CD4-positive, alpha-beta memory T cell (primary cell): ENCODE data around the gene RAPGEF4. TPM values are rescaled to one million over a fixed set of nuclear protein-coding genes. Genes with fewer than 3 reads are reported as not detected.

Experiments
- CTCF ChIA-PET: fragments of 350-600 bp; sonication (Branson Sonifier 250); formaldehyde crosslinking; loops from one replicate; lab custom pipeline; 2021; ENCODE audit warnings: inconsistent platforms; ENCODE audit not compliant: partially characterized antibody; lab: Charles Lee
- POLR2A ChIA-PET: fragments of 350-600 bp; sonication (Branson Sonifier 250); formaldehyde crosslinking; loops from one replicate; lab custom pipeline; 2021; ENCODE audit not compliant: partially characterized antibody; lab: Charles Lee
- DNase-seq, 5 donors: peaks; one replicate each; pipeline versions ENCODE4 v3.0.0 to v3.0.0-alpha.2; 2020 to 2022; ENCODE audit warnings: mixed read lengths in 1 of 5
- H3K27ac ChIP-seq: one replicate; pipeline ENCODE4 v1.7.0; 2013; ENCODE audit warnings: low read depth, low read length
- H3K27me3 ChIP-seq: 2 replicates; pipeline ENCODE4 v1.7.0; 2013; ENCODE audit warnings: mild to moderate bottlenecking, low read length, moderate library complexity; ENCODE audit not compliant: insufficient read depth
- H3K36me3 ChIP-seq: 2 replicates; pipeline ENCODE4 v1.7.0; 2013; ENCODE audit warnings: mild to moderate bottlenecking, low read length, moderate library complexity; ENCODE audit not compliant: insufficient read depth
- H3K4me1 ChIP-seq: 2 replicates; pipeline ENCODE4 v1.7.0; 2013; ENCODE audit warnings: mild to moderate bottlenecking, low read length, moderate library complexity; ENCODE audit not compliant: insufficient read depth
- H3K4me3 ChIP-seq, 2 donors: one replicate each; pipeline ENCODE4 v1.7.0; 2013; ENCODE audit warnings: low read length in 2 of 2, mild to moderate bottlenecking in 1 of 2
- H3K9me3 ChIP-seq, 2 donors: one replicate each; pipeline ENCODE4 v1.7.0; 2013; ENCODE audit warnings: low read length in 2 of 2, control low read depth in 1 of 2; ENCODE audit not compliant: control insufficient read depth in 1 of 2
- H3K27ac Mint-ChIP-seq, 7 donors: one replicate each; pipeline ENCODE4 v1.8.0; 2020 to 2021; ENCODE audit warnings: mixed read lengths in 7 of 7, mild to moderate bottlenecking in 6 of 7, inconsistent platforms in 3 of 7, moderate library complexity in 3 of 7
- H3K27me3 Mint-ChIP-seq, 2 donors: one replicate each; pipeline ENCODE4 v1.8.0; 2020 to 2021; ENCODE audit warnings: mixed read lengths in 2 of 2
- H3K36me3 Mint-ChIP-seq, 2 donors: one replicate each; pipeline ENCODE4 v1.8.0; 2020 to 2021; ENCODE audit warnings: mixed read lengths in 2 of 2, inconsistent platforms in 1 of 2, mild to moderate bottlenecking in 1 of 2
- H3K4me1 Mint-ChIP-seq, 4 donors: one replicate each; pipeline ENCODE4 v1.8.0; 2020 to 2021; ENCODE audit warnings: mixed read lengths in 4 of 4, mild to moderate bottlenecking in 1 of 4
- H3K4me3 Mint-ChIP-seq, 8 donors: one replicate each; pipeline ENCODE4 v1.8.0; 2020 to 2021; ENCODE audit warnings: mixed read lengths in 8 of 8, mild to moderate bottlenecking in 7 of 8, moderate library complexity in 6 of 8, inconsistent platforms in 3 of 8
- H3K9me3 Mint-ChIP-seq, 8 donors: one replicate each; pipeline ENCODE4 v1.8.0; 2020 to 2021; ENCODE audit warnings: mixed read lengths in 8 of 8, mild to moderate bottlenecking in 5 of 8, inconsistent platforms in 3 of 8, moderate library complexity in 1 of 8
- intact Hi-C: fragments of 100-400 bp; cut with micrococcal nuclease; formaldehyde crosslinking; loops from one replicate; pipeline ENCODE4 v1.15.1; 2023
- polyA plus RNA-seq, 2 donors: library from polyadenylated mRNA; unstranded; fragments of 300-500 nt; fragmentation: Illumina TruSeq; gene quantifications; one replicate each; pipeline ENCODE4 v1.2.3, GENCODE V29; 2021
- total RNA-seq, 2 experiments: library from RNA; stranded (reverse); gene quantifications; one replicate each; pipeline ENCODE4 v1.2.3, GENCODE V29; 2021

The RAPGEF4 gene
- total and polyA plus RNA-seq, 4 experiments from 2014 or later = not detected

DNA sequence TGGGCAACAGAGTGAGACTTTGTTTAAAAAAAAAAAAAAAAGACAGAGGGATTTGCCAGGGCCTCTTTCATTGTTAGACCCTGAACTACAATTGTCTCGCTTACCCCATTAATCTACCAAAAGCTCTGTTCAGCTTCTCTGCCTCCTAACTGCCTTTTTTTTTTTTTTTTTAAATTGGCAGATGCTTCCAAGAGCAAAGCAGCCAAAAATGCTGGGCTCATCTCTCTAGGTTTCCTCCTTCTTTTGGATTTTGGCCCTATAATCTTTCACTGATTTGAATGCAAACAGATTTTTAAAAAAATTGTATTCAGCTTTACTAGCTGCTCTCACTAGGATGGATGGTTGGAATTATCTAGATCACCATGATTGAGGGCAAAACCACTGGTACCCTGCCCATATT is 33.2 kb upstream of the RAPGEF4 start:
- POLR2A ChIA-PET = no interaction called here
- H3K4me1 Mint-ChIP-seq = no peaks in the 10 kb centered on the region
- no peaks in the 10 kb centered on the region for H3K27me3 ChIP-seq

DNA sequence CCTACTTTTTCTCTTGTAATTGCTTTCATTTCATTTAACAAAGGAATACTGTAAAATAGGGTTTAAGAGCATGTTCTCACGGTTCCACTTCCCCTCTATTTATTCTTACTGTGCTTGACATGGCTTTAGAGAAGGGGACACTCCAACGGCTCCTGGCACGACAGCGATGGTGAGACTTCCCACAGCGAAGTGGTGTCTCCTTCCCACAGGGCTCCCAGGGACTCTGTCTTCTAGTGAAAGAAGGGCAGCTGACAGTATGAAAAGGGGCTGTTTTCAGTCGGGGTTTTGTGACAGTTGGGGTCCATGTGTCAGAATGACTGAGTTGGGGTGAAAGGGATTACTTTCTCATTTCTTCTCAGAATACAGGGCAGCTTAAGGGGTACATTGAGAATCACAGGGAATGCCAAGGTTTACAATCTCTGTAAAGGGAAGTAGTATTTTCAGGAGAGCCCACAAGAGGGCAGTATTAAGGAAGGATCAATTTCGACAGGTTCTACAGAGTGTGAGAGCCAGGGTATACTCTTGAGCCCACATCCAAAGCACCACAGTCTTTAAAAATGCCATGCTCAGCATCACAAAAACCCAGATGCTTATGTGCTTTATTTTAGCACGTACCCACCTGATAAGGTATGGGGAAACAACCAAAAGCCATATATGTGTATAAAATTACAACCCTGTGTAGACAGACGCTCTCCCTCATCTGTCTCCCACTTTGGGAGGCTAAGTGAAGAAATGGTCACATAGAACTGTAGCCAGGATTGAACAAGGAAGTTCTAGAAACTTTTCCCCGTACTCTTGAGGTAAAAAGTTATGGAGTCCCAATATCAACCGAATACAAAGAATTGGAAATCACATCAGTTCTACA is 31.3 kb upstream of the RAPGEF4 start:
- Histone ChIP-seq H3K9me3 (no peaks in the 10 kb centered on the region), H3K4me3 (no peak overlapping the region), H3K4me1 (no peaks in the 10 kb centered on the region), H3K36me3 (no peaks in the 10 kb centered on the region), H3K27me3 (no peaks in the 10 kb centered on the region), H3K27ac (no peak overlapping the region)
- no peaks in the 10 kb centered on the region for H3K36me3 Mint-ChIP-seq
- intact Hi-C loops = no loop called here
- ChIA-PET CTCF (no interaction called here), POLR2A (no interaction called here)
- H3K4me3 Mint-ChIP-seq = no peak overlapping the region
- peaks cover 0 to 2% (median 0%) of the 10 kb centered on the region in 8 donors for H3K9me3 Mint-ChIP-seq
- peaks cover 15 to 28% of the 10 kb centered on the region in 2 donors for H3K27me3 Mint-ChIP-seq
- no peak overlapping the region for H3K27ac Mint-ChIP-seq
- no peak for DNase-seq
- no peaks in the 10 kb centered on the region for H3K4me1 Mint-ChIP-seq

More for the DNA sequence above, 33.2 kb upstream of the RAPGEF4 start:
- no peak overlapping the region for H3K27ac ChIP-seq
- no peak overlapping the region for H3K4me3 ChIP-seq
- H3K36me3 ChIP-seq = no peaks in the 10 kb centered on the region
- H3K9me3 ChIP-seq = no peaks in the 10 kb centered on the region
- no peaks in the 10 kb centered on the region for H3K4me1 ChIP-seq
- H3K27me3 Mint-ChIP-seq = peaks cover 9 to 20% of the 10 kb centered on the region in 2 donors
- peaks cover 0 to 2% (median 0%) of the 10 kb centered on the region in 8 donors for H3K9me3 Mint-ChIP-seq
- H3K36me3 Mint-ChIP-seq = no peaks in the 10 kb centered on the region
- no peak for DNase-seq
- no peak overlapping the region for H3K27ac Mint-ChIP-seq
- H3K4me3 Mint-ChIP-seq = no peak overlapping the region
- CTCF ChIA-PET = interaction anchor here (1.9 kb wide), 1 partner anchor 16 kb away, joined by 4 read pairs; no protein-coding TSS in a partner anchor
- intact Hi-C loops = no loop called here

DNA sequence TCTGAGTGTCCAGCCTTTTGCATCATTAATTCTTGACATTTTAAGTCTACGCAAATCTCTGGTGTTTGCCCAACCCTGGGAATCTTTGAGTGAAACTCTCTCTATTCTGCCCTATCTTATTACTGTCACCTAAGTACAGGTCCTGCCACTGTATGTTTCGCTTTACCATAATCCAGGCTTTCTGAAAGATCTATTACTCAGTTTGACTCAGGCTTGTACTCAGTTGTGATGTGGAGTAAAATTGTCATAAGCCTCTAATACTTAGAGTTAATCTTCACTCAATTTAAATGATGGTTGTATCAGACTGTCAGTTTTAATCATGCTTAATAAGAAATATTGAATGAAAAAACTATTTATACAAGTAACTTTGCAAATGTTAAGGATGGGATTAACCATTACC is 30.3 kb upstream of the RAPGEF4 start:
- no peak overlapping the region for H3K27ac Mint-ChIP-seq
- Histone ChIP-seq H3K27ac (no peak overlapping the region), H3K4me1 (no peaks in the 10 kb centered on the region), H3K4me3 (no peak overlapping the region), H3K36me3 (no peaks in the 10 kb centered on the region), H3K9me3 (no peaks in the 10 kb centered on the region), H3K27me3 (no peaks in the 10 kb centered on the region)
- DNase-seq = no peak
- H3K4me1 Mint-ChIP-seq = no peaks in the 10 kb centered on the region
- intact Hi-C loops = no loop called here
- H3K9me3 Mint-ChIP-seq = peaks cover 0 to 2% (median 0%) of the 10 kb centered on the region in 8 donors
- ChIA-PET POLR2A (no interaction called here), CTCF (no interaction called here)
- H3K4me3 Mint-ChIP-seq = no peak overlapping the region
- no peaks in the 10 kb centered on the region for H3K36me3 Mint-ChIP-seq
- peaks cover 18 to 28% of the 10 kb centered on the region in 2 donors for H3K27me3 Mint-ChIP-seq

DNA sequence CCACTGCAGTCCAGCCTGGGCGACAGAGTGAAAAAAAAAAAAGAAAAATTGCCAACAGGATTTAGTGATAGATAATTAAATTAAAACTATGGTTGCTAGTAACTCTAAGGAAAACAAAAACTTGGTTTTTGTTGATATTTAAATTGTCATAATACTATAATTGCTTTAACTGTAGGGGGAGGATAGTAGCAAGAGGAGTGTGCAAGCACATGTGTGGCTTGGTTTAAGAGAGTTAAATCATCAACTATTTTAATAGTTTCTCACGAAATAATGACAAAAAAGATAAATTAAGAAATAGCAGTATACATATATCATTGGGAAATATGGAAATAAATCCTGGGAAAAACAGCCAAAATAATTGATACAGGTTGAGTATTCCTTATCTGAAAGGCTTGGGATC is 27.4 kb upstream of the RAPGEF4 start:
- POLR2A ChIA-PET = no interaction called here
- Mint-ChIP-seq H3K27me3 (peaks cover 15 to 23% of the 10 kb centered on the region in 2 donors), H3K36me3 (no peaks in the 10 kb centered on the region), H3K9me3 (no peaks in the 10 kb centered on the region), H3K27ac (no peak overlapping the region), H3K4me3 (no peak overlapping the region), H3K4me1 (no peaks in the 10 kb centered on the region)
- H3K27ac ChIP-seq = no peak overlapping the region
- no peaks in the 10 kb centered on the region for H3K4me1 ChIP-seq
- no peak overlapping the region for H3K4me3 ChIP-seq
- no peaks in the 10 kb centered on the region for H3K36me3 ChIP-seq
- no peaks in the 10 kb centered on the region for H3K27me3 ChIP-seq
- H3K9me3 ChIP-seq = no peaks in the 10 kb centered on the region
- CTCF ChIA-PET = no interaction called here
- DNase-seq = no peak
- intact Hi-C loops = no loop called here

DNA sequence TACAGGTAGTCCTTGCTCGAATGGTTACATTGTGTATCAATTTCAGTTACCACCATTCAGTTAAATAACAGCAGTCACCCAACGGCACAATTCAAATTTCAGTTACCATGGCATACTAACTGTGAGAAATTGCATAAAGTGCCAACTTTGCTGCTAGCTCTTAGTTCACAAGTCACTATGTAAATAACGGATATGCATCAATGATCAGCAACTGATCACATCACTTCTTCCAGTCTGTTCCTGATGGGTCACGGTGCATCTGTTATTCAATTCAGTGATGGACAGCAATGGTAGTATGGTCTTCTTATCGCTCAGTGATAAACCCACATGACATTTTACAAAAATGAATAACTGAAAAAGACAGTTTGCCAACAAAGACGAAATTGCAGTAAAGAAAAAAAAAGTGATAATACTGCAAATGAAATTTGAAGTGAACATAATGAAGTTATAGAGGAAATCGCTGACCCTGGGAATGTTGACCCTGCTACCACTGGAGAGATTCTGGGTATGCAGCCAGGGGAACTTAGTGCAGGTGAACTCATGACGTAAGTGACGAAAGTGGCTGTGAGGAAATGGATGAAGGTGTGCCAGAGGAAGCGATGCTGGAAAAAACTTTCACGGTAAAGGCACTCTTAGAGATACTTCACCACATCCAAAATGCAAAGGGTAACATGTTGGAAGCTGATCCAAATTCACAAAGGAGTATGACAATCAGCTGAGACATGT is 25.9 kb upstream of the RAPGEF4 start:
- Histone ChIP-seq H3K36me3 (no peaks in the 10 kb centered on the region), H3K4me3 (no peak overlapping the region), H3K27ac (no peak overlapping the region), H3K4me1 (no peaks in the 10 kb centered on the region), H3K9me3 (no peaks in the 10 kb centered on the region), H3K27me3 (no peaks in the 10 kb centered on the region)
- intact Hi-C loops = loop anchor here (1.0 to 5.0 kb wide), 6 partner anchors 117 to 1135 kb away; no protein-coding TSS in a partner anchor
- DNase-seq = no peak
- H3K4me3 Mint-ChIP-seq = no peak overlapping the region
- CTCF ChIA-PET = interaction anchor here (0.9 to 1.5 kb wide), 3 partner anchors 23 to 1136 kb away, joined by 3 to 4 read pairs (median 3); no protein-coding TSS in a partner anchor
- no peaks in the 10 kb centered on the region for H3K9me3 Mint-ChIP-seq
- peaks cover 11 to 20% of the 10 kb centered on the region in 2 donors for H3K27me3 Mint-ChIP-seq
- H3K27ac Mint-ChIP-seq = no peak overlapping the region
- POLR2A ChIA-PET = no interaction called here
- H3K4me1 Mint-ChIP-seq = no peaks in the 10 kb centered on the region
- no peaks in the 10 kb centered on the region for H3K36me3 Mint-ChIP-seq

DNA sequence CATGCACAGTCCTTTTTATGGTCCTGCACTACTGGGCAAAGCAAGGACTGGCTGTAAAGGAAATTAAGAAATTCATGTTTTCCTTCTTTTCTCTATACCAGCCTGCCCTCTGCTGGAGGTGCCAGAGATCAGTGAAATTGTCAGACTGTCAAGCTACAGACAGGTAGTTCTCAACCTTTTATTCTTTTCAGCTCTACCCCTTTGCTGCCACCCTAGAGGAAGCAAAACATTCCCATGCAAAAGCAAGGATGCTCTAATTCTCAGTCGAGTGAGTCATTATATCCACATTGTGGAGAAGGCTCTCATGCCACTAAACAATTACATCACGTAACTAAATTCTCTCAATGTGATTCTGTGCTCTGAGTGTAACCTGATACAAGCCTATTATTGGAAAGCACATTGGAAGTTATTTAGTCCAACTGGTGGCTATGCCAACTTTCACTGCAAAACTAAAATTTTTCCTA is 25.0 kb upstream of the RAPGEF4 start:
- Mint-ChIP-seq H3K9me3 (no peaks in the 10 kb centered on the region), H3K27ac (no peak overlapping the region), H3K4me3 (no peak overlapping the region), H3K27me3 (peaks cover 11 to 19% of the 10 kb centered on the region in 2 donors), H3K4me1 (no peaks in the 10 kb centered on the region), H3K36me3 (no peaks in the 10 kb centered on the region)
- DNase-seq = peak in 4 of 5 donors; percentile 11 to 31 (median 22)
- Histone ChIP-seq H3K9me3 (no peaks in the 10 kb centered on the region), H3K27me3 (no peaks in the 10 kb centered on the region), H3K4me3 (no peak overlapping the region), H3K36me3 (no peaks in the 10 kb centered on the region), H3K4me1 (no peaks in the 10 kb centered on the region), H3K27ac (no peak overlapping the region)
- ChIA-PET CTCF (interaction anchor here (0.7 to 1.5 kb wide), 6 partner anchors 23 to 1137 kb away, joined by 3 to 4 read pairs (median 3); no protein-coding TSS in a partner anchor), POLR2A (no interaction called here)
- intact Hi-C loops = loop anchor here (1.0 to 5.0 kb wide), 6 partner anchors 118 to 1136 kb away; no protein-coding TSS in a partner anchor

DNA sequence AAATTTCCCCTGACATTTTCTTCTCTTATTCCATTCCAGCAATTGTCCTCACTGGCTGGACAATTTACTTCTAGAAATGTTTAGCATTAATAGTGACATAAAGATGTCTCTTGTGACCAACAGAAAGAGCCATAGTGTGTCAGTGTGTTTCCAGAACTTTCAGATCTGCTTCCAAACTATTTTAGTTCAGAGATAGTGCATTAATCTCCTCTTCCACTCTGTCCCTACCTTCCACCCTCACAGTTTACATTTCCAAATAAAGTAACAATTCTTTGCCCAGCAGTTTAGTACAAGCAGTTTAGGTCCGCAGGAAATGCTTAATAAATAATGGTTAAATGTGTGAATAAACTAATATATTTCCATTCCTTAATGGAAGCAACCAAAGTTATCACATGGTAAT is 24.5 kb upstream of the RAPGEF4 start:
- Mint-ChIP-seq H3K27ac (no peak overlapping the region), H3K36me3 (no peaks in the 10 kb centered on the region), H3K4me1 (no peaks in the 10 kb centered on the region), H3K27me3 (peaks cover 11 to 14% of the 10 kb centered on the region in 2 donors), H3K4me3 (no peak overlapping the region), H3K9me3 (no peaks in the 10 kb centered on the region)
- POLR2A ChIA-PET = no interaction called here
- Histone ChIP-seq H3K27me3 (no peaks in the 10 kb centered on the region), H3K36me3 (no peaks in the 10 kb centered on the region), H3K27ac (no peak overlapping the region), H3K9me3 (no peaks in the 10 kb centered on the region), H3K4me1 (no peaks in the 10 kb centered on the region), H3K4me3 (no peak overlapping the region)
- intact Hi-C loops = loop anchor here (2.0 to 5.0 kb wide), 4 partner anchors 119 to 1004 kb away; no protein-coding TSS in a partner anchor
- DNase-seq = no peak
- CTCF ChIA-PET = interaction anchor here (0.7 to 1.5 kb wide), 6 partner anchors 22 to 1138 kb away, joined by 3 to 4 read pairs (median 4); no protein-coding TSS in a partner anchor
